ENCODE measurements around the gene SNTA1. TPM values are rescaled to one million over a fixed set of nuclear protein-coding genes. Genes with fewer than 3 reads are reported as not detected.

Gene SNTA1
- total and polyA plus RNA-seq, 2 of the 8 experiments (the other 6 are each of a cell fraction or from before 2014, with no cell fraction given): 4.5 to 8.0 TPM

DNA sequence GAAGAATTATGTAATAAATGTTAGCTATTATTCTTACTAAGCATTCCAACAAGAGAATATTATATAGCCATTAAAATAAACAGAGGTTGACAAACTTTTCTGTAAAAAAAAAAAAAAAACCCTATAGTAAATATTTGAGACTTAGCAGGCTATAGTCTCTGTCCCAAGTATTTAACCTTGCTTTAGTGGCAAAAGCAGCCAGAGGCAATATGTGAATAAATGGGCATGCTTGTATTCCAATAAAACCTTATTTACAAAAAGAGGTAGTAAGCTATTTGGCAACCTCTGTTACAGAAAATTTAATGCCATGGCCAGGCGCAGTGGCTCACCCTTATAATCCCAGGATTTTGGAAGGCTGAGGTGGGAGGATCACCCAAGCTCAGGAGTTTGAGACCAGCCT is 56.9 kb downstream of the SNTA1 start (continued):
- no peak for TF ChIP-seq PHF8 (conservative IDR thresholded peaks at IDR 0.05; ENCODE audit: low read depth, low read length)
- TF ChIP-seq, protein P1, sequence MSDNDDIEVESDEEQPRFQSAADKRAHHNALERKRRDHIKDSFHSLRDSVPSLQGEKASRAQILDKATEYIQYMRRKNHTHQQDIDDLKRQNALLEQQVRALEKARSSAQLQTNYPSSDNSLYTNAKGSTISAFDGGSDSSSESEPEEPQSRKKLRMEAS (IDR thresholded peaks at IDR 0.05): no peak
- TF ChIP-seq FOSL1 (IDR thresholded peaks at IDR 0.05; ENCODE audit: insufficient read depth, low read depth, low read length): no peak
- no peak for TF ChIP-seq KDM5A (IDR thresholded peaks at IDR 0.05; ENCODE audit: low read length)
- no peak for TF ChIP-seq BRCA1 (IDR thresholded peaks at IDR 0.05; ENCODE audit: low read depth, low read length)

Data from H1 (cell line).